ENCODE measurements around the gene STOML1. TPM values are rescaled to one million over a fixed set of nuclear protein-coding genes. Genes with fewer than 3 reads are reported as not detected.
"Not testable (repeated sequence)": the region's sequence is repeated elsewhere in the genome, so short reads cannot be mapped to it uniquely, and the experiment has no call there.

STOML1 gene
- total RNA-seq, 1 donor from 2014 or later, result 16.3 TPM

DNA sequence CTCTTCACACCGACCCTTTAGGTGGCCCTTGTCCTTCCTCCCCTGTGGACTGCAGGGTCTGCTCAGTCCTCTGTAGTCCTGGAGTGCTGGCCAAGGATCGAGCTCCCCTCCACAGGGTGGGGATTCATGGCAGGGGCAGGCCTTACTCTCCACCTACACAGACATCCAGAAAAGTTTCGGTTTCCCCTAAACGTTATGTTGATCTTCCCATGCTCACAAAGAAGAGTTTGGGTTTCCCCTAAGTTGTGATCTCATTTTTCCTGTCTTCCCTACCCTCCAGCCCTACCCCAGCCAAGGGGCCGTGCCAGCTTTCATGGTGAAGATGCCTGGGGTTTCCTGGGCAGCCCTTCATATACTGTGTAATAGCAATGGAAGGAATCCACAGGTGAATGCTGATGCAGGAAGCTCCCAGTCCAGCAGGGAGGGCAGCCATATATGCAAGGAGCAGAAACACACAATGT lies 10.3 kb downstream of the STOML1 start:
- H3K27me3 ChIP-seq (ENCODE audit: low read depth), result no peaks in the 10 kb centered on the region
- intact Hi-C loops (cut with DNase I), result no loop called here
- no peak overlapping the region for H3K4me3 ChIP-seq
- no peak for DNase-seq
- H3K27ac ChIP-seq, result peak overlapping the region; percentile 91
- H3K4me1 ChIP-seq, result peaks cover 65% of the 10 kb centered on the region
- no peaks in the 10 kb centered on the region for H3K36me3 ChIP-seq
- peak in 1 of 2 donors; percentile 46 for ATAC-seq
- H3K9me3 ChIP-seq, result no peaks in the 10 kb centered on the region
- TF ChIP-seq, protein P1, sequence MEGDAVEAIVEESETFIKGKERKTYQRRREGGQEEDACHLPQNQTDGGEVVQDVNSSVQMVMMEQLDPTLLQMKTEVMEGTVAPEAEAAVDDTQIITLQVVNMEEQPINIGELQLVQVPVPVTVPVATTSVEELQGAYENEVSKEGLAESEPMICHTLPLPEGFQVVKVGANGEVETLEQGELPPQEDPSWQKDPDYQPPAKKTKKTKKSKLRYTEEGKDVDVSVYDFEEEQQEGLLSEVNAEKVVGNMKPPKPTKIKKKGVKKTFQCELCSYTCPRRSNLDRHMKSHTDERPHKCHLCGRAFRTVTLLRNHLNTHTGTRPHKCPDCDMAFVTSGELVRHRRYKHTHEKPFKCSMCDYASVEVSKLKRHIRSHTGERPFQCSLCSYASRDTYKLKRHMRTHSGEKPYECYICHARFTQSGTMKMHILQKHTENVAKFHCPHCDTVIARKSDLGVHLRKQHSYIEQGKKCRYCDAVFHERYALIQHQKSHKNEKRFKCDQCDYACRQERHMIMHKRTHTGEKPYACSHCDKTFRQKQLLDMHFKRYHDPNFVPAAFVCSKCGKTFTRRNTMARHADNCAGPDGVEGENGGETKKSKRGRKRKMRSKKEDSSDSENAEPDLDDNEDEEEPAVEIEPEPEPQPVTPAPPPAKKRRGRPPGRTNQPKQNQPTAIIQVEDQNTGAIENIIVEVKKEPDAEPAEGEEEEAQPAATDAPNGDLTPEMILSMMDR (IDR thresholded peaks at IDR 0.05), result no peak

DNA sequence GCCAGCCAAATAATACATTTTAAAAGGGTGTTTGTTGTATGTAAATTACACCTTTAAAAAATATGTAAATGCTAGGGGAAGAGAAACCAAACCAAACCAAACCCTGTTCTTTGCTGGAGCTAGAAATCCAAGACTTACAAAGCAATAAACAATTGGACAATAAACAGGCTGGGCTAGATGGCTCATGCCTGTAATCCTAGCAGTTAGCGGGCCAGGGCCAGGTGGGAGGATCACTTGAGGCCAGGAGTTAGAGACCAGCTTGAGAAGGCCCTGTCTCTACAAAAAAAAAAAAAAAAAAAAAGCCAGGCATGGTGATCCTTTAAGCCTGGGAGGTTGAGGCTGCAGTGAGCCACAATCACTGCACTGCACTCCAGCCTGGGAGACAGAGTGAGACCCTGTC lies 12.5 kb downstream of the STOML1 start:
- TF ChIP-seq, protein P1 (IDR thresholded peaks at IDR 0.05), result no peak
- intact Hi-C loops (cut with DNase I), result no loop called here
- H3K36me3 ChIP-seq, result no peaks in the 10 kb centered on the region
- H3K27me3 ChIP-seq (ENCODE audit: low read depth), result peaks cover 6% of the 10 kb centered on the region
- no peak overlapping the region for H3K4me3 ChIP-seq
- no peak for ATAC-seq
- peaks cover 44% of the 10 kb centered on the region for H3K4me1 ChIP-seq
- no peak for DNase-seq
- H3K9me3 ChIP-seq, result no peaks in the 10 kb centered on the region
- H3K27ac ChIP-seq, result no peak overlapping the region

DNA sequence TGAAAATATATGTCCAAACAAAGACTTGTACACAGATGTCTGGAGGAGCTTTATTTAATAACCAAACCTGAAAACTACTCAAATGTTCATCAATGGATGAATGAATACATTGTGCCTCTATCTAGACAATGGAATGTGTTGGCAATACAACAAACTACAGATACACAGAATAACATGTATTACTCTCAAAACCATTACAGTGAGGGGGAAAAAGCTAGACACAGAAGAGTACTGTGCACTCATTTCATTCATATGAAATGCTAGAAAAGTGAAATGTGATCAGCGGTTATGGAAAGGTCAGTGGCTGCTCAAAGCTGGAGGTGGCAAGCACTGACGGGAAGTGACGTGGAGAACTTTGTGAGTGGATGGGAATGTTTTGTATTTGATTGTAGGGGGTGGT lies 13.2 kb downstream of the STOML1 start:
- intact Hi-C loops (cut with DNase I), result no loop called here
- H3K4me1 ChIP-seq, result peaks cover 37% of the 10 kb centered on the region
- H3K4me3 ChIP-seq, result no peak overlapping the region
- DNase-seq (no peak), ATAC-seq (no peak)
- TF ChIP-seq, protein P1 (IDR thresholded peaks at IDR 0.05), result no peak
- H3K27me3 ChIP-seq (ENCODE audit: low read depth), result peaks cover 6% of the 10 kb centered on the region
- no peaks in the 10 kb centered on the region for H3K36me3 ChIP-seq
- no peak overlapping the region for H3K27ac ChIP-seq
- H3K9me3 ChIP-seq, result no peaks in the 10 kb centered on the region

DNA sequence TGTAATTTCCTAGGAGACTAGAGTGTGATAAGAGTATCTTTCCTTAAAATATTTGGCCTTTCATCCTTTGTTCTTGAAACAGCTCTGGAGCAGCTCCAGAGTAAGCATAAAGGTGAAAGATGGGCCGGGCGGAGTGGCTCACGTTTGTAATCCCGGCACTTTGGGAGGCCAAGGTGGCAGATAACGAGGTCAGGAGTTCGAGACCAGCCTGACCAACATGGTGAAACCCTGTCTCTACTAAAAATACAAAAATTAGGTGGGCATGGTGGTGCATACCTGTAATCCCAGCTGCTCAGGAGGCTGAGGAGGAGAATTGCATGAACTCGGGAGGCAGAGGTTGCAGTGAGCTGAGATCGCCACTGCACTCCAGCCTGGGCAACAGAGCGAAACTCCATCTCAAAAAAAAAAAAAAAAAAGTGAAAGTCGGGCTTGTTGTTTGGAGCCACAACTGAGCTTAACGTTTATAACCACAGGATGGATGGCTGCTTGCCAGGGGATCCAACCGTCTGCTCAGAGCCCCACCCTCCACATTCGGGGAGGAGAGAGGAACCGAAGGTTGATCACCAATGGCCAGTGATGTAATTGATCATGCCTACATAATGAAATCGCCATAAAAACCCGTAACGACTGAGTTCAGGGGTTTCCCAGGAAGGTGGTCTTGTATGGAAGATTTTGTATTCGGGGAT lies 16.5 kb downstream of the STOML1 start:
- intact Hi-C loops (cut with DNase I); DNase-seq; ATAC-seq: not testable (repeated sequence)

DNA sequence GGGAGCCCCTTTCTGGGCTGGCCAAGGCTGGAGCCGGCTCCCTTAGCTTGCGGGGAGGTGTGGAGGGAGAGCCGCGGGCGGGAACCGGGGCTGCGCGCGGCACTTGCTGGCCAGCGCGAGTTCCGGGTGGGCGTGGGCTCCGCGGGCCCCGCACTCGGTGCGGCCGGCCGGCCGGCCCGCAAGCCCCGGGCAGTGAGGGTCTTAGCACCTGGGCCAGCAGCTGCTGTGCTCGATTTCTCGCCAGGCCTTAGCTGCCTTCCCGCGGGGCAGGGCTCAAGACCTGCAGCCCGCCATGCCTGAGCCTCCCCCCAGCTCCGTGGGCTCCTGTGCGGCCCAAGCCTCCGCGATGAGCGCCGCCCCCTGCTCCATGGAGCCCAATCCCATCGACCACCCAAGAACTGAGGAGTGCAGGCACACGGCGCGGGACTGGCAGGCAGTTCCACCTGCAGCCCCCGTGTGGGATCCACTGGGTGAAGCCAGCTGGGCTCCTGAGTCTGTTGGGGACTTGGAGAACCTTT lies 18.4 kb downstream of the STOML1 start:
- H3K27ac ChIP-seq; H3K27me3 ChIP-seq (ENCODE audit: low read depth); H3K36me3 ChIP-seq; H3K9me3 ChIP-seq; ATAC-seq; H3K4me1 ChIP-seq; H3K4me3 ChIP-seq; intact Hi-C loops (cut with DNase I); DNase-seq: not testable (repeated sequence)

More for the DNA sequence above, 16.5 kb downstream of the STOML1 start:
- not testable (repeated sequence) for H3K4me3 ChIP-seq; H3K27me3 ChIP-seq (ENCODE audit: low read depth); H3K9me3 ChIP-seq; H3K27ac ChIP-seq; H3K36me3 ChIP-seq
- H3K4me1 ChIP-seq, result peaks cover 12% of the 10 kb centered on the region

DNA sequence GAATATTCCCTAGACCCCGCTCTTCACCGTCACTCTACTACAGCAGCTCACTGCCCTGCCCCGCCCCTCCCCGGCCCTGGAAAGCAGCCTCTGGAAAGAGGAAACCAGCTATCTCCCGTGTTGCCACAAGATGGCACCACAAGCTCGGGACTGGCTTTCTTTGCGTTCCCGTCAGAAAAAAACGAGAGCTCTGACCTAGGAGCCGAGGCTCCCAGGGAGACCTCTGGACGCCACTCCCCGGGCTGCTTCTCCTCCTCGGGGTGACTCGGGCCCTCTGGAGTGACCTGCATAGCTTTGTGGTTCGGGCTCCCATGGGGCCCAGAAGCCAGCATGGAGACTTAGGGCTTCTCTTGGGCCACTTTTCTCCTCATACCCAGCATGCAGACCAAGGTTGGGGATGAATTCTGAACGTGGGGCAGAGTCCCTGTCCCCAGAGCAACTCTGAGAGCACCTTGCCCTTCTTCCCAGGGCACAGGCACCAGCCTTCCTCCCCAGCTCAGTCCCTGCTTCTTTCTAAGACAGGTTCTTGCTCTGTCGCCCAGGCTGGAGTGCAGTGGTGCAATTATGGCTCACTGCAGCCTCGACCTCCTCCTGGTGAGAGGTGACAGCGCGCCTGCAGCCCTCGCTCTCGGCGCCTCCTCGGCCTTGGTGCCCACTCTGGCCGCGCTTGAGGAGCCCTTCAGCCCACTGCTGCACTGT lies 19.0 kb downstream of the STOML1 start:
- Histone ChIP-seq H3K4me3 (peak overlapping the region; percentile 21), H3K9me3 (no peaks in the 10 kb centered on the region), H3K27me3 (ENCODE audit: low read depth) (peaks cover 6% of the 10 kb centered on the region), H3K36me3 (no peaks in the 10 kb centered on the region), H3K27ac (no peak overlapping the region), H3K4me1 (peaks cover 8% of the 10 kb centered on the region)
- ATAC-seq, result peak; percentile 95
- TF ChIP-seq, protein P1 (IDR thresholded peaks at IDR 0.05), result peak; percentile 81
- DNase-seq, result peak; percentile 88
- intact Hi-C loops (cut with DNase I), result no loop called here

Data from lower lobe of right lung (tissue), 2 donors.